DMS 273 treated with DMSO at 0.1 percent for 48 hours (cell line): ENCODE data around the gene ZFYVE28.

Source experiments
- DNase-seq: peaks from one replicate; lab custom pipeline; 2025; lab: John Stamatoyannopoulos, UW

Gene ZFYVE28

DNA sequence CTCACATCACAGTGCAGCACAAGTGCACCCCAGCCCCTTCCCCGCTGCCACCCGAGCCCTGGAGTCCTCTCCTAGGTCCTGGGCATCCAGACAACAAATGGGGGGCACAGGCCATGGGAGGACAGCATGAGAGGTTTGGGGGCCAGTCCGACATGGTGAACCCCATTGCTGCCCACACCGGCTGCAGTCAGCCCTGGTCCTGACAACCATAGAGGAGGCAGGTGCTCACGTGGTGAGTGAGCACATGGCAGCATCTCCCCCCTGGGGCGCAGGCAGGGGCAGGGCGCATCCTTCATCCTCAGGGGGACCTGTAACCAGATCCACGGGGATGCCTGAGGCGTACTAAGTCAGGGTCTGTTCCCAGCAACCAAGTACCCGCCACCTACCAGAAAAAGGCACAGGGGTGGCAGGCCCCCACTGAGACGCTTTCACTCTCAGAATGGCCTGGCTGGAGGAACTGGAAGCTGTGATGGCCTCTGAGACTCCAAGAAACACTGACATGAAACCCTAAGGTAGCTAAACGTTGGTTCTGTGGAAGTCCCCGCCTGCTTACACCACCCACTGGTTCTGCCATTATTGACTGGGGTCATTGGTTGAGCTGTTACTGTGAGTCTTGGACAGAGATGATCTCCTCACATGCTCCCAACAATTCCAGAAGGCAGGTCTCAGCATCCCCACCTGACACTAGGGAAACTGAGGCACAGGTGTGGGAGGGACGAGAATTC is 6.5 kb downstream of the ZFYVE28 start:
- DNase-seq: no peak

DNA sequence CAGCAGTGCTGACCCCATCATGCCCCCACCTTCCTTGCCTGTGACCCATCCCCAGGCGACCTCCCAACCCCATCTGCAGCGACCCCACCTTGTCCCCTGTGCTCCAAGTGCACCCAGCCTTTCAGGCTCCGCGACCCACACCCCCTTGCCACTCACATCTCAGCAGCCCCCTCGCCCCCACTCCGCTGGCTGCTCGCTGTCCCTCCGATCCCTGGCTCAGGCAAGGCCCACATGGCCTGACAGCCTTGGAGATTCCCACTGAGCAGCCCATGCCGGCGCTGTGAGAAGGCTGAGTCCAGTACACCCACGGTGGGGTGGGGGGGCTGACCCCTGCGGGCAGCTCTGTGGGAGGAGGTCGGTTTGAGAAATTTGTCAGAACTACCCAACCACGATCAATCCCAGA is 9.1 kb downstream of the ZFYVE28 start:
- no peak for DNase-seq

DNA sequence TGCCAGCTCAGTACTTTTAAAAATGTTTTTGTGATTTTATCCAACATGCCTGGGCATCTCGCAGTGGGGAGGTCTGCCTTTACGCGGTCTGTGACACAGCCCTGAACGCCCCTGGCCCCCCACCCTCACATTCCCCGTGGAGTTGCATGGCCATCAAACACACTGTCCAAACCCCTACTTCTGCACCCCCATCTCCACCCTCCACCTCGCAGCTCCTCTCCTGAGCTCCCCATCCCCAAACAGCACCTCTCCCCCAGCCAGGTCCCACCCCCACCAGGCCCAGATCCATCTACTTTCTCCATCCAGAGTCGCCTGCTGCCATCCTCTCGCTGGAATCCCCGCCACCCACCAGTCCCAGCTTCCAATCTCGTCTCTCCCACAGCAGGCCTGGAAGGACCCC is 9.5 kb downstream of the ZFYVE28 start:
- DNase-seq: no peak

DNA sequence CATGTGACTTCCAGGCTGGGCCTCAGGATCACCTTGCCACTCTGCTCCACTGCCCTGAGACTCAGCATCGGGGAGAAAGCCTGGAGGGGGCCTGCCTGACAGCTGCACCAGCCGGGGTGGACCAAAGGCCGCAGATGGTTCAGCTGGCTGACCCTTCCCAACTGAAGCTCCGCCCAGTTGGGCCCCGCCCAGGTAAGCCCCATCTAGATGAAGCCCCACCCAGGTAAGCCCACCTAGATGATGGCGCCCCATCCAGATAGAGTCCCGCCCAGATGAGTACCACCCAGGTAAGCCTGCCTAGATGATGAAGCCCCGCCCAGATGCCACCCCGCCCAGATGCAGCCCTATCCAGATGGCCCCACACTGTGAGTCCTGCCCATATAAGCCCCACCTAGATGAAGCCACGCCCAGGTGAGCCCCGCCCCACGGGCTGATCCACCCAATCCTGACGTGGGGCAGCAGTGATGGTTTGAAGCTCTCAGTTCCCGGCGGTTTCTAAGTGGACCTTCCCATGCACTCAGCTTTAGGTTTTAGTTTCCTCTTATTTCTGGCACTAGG is 10.0 kb downstream of the ZFYVE28 start:
- no peak for DNase-seq

DNA sequence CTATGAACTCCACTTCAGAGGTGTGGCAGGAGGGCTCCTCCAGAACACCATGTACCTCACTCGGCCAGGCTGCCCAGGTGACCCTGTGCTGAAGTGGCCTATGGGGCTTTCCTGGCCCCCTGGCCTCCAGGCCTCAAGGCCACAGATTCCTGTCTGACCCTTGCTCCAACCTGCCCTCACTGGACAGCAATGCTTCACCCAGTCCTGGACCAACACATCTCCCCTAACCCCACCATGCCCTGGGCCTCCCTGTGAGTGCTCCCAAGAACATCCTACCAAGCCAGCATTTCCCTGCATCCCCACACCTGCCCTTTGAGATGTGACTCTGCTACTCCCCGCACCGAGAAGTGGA is 10.5 kb downstream of the ZFYVE28 start:
- no peak for DNase-seq

DNA sequence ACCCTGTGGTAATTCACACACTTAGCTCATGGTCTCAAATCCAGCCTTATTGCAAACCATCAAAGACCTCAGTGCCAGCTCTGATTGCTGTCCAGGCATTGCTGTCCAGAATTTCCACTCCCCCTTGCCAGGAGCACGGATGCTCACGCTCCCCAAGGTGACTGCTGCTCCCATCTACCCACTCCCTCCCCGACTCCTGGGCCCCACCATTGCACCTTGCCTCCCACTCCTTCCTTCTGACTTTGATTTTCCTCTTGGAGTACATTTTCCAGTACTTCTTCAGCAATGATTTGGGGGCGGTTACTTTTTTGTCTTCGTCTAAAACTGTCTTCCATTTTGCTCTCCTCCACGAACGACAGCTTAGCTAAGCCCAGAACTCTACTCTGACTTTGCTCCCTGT is 11.5 kb downstream of the ZFYVE28 start:
- no peak for DNase-seq

DNA sequence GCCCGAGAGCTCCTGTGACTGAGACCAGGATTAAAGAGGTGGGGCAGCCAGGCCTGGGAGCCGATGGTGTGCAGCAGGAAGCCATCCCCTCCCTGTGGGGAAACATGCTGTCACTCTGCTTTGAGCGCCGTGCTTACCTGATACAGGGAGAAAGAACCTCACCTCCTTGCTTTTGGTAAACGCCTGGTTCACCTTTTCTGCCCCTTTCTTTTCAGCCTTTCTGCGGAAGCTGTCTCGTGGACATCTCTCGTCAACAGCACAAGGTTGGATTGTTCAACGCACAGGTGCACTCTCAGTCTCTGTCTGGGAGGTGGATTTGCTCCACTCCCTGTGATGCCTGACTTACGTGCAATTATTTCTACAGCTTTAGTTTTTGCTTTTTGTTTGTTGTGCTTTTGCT is 12.0 kb downstream of the ZFYVE28 start:
- DNase-seq: no peak

DNA sequence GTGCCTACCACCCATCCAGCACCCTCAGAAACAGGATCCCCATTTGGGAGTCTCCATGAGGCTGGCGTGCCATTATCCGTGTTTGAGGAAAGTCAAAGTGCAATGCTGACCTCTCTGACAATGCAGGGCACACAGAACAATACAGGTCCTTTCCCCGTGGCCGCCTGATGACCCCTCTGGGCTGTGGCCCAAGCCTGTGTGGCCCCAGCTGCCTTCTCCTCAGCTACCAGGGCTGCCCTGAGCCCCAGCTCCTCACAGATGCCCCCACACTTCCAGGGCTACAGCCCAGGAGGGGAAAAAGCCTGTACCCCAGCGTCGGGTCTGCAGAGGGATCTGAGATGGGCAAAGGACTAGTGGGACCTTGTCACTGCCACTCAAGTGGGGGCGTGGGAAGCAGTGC is 15.5 kb downstream of the ZFYVE28 start:
- no peak for DNase-seq

DNA sequence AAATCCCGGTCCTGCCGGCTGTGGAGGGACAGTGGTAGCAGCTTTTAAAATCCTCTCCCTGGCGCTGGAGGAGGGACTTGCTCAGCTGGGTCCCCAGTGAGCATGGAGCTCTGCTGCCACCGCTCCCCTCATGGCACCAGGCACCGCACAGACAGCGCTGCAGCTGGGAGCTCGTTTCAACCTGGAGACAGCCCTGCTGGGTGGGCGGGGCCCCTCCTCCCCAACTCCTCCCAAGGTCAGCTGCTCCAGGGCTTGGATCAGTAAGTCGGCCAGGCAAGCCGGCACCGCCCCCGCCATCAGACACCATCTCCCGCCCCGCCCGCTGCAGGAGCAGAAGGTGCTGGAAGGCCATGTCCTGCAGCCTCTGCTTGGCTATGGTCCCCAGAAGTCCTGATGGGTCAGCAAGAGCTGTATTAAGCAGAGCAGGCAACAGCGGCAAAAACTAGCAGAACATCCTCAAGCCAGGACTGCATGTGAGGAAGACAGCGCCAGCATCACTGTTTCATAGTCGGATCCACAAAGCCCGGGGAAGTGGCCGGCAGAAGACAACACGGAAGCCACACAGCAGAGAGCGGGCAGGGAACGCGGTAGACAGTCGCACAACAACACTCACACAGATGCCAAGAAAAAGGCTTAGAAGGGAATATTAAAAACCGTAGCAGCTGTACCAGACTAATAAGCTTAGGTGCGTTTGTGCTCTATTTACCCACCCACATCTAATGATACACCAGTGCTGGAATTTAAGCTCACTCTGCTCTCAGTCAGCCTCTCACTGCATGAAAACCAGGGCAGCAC is 16.2 kb downstream of the ZFYVE28 start:
- peak; percentile 26 for DNase-seq

DNA sequence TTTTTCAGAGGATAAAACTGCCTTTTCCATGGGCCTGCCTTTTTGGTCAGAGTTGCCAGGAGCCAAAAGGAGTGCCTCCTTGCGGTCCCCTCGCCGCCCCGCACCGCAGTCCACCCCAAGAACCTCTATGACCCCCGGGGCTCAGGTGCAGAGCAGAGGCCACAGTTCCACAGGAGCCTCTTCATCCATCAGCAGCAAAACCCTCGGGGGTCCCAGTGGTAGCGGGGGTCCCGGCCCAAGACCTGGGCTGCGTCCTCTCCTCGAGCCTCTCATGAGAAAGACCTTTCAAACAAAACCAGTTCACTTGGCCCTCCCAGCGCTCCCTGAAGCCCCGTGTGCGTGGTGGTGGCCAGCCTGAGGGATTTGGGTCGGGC is 16.8 kb downstream of the ZFYVE28 start:
- no peak for DNase-seq

DNA sequence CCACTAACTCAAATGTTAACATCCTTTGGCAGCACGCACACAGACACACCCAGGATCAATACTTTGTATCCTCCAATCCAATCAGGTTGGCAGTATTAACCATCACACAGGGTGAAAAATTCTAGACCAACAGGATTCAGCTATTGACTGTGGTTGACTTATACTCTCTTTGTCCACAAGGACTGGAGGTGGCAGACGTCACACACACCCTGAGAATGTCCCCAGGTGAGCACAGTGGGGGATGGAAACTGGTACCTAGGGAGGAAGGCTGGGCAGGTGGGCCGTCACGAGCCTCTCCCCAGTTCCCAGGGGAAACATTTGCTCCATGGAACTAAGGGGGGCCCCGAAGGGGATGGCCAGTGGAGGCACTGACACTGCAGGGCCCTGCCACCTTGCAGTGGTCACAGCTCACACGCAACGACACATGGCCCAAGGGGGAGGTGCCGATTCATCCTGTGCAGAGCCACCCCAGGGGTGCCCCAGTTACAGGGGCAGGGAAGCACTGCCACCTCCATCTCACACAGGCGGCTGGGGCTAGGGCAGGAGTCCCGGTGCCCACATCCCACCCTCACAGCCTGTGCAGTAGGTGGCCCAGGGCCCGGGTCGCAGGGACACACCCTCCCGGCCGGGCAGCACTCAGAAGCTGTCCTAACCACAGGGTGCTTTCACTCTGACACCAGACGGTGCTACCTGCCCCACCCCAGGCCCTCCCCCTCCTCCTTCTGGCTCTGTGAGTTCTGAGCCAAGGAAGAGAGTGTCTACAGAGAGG is 17.4 kb downstream of the ZFYVE28 start:
- DNase-seq: no peak

DNA sequence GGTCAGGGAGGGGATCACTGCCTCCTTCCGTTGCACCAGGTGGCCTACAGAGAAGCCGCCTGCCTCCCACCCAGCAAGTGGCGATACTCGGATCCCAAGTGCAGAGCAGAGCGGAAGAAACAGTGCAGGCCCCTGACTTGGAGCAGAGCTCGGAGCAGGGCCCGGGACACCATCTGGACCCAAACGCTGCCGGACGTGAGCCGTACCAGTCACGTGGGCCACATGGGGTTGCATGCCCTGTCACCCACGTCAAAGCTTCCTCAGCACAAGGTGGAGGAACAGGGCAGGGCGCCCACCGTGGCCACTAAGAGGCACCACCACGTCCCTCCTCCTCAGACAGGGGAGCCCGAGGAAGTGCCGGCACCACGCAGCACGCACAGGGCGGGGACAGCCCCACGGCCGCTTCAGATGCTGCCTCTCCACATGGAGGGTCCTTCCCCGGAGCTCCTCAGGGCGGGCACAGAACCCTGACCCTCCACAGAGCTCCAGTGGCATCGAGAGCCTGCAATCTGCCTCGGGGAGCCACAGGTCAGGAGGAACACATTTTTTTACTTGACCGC is 18.7 kb downstream of the ZFYVE28 start:
- DNase-seq: no peak

DNA sequence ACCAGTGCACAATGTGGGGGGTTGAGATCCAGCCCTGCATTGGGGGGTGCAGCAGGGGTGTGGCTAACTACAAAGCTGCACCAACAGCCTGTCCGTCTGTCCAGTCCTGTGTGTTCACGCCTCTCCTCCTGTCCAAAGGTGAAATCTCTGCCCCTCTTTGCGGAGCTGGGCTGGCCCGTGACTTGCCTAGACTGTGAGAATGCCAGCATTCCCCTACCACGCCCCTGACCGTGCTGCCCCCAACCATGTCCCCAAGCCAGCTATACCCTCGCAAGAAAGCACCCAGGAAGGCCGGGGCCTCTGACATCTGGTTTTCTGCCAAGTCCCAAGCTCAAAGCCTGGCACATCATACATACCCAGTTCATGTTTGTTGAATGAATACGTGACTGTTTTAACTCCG is 19.2 kb downstream of the ZFYVE28 start:
- no peak for DNase-seq

DNA sequence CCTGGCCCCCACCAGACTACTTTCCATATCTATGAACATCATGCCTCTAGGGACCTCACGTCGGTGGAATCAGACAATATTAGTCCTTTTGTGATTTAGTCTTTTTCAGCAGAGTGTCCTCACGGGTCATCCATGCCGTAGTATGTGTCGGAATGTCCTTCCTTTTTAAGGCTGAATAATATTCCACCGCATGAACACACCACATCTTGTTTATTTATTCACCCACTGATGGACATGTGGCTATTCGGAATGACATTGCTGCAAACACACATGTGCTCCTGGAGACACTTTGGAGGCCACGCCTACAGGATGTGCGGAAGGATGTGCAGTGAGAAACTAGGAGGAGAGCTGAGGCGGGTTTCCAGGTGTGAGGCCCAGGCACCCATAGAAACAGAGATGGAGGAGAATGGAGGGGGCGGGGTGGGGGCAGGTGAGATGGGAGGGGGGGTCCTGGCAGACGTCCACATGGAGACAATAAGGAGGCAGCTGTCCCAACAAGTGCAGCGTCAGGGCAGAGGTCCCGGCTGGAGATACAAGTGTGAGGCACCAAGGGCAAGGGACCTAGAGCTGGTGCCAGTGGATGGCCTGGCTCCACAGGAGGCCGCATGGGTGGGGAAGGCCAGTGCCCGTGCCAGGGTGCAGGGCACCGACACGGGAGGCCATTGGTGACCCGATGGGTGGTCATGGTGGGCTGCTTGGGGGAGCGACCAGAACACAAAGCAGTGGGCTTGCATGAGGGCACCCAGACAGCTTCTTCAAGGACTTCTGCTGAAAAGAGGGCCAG is 20.7 kb downstream of the ZFYVE28 start:
- no peak for DNase-seq

DNA sequence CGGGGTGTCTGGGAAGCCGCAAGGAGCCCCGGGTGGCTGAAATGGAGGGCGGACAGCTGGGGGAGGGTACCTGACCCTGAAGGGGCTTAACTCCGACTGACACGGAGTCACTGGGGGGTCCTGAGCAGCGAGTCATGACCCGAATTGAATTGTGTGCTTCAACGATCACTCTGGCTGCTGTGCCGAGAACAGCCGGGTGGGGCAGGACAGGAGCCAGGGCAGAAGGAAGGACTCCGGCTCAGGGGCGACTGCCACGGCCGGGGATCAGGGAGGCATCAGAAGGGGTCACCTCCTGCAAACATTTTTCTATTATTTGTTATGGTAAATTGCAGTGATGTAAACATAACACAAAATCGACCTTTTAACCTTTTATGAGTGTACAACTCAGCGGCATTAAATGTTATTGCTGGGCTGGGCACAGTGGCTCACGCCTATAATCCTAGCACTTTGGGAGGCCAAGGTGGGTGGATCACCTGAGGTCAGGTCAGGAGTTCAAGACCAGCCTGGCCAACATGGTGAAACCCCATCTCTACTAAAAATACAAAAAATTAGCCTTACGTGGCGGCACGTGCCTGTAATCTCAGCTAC is 21.6 kb downstream of the ZFYVE28 start:
- DNase-seq: no peak

DNA sequence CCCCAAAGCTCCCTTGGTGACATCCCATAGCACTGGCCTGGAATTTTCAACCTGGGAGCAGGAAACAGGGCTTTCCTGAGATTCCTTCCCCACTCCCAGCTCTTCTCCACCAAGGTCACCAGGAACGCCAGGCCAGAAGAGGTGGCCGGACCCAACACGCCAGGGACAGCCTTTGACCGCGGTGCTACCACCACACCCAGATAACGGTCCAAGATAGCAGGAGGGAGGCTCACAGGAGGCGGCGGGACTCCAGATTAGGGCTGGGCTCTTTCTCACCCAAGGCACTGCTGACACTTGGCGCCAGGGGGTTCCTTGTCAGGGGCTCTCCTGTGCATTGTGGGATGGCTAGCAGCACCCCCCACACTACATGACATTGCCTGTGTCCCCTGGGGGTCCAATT is 22.9 kb downstream of the ZFYVE28 start:
- DNase-seq: no peak

DNA sequence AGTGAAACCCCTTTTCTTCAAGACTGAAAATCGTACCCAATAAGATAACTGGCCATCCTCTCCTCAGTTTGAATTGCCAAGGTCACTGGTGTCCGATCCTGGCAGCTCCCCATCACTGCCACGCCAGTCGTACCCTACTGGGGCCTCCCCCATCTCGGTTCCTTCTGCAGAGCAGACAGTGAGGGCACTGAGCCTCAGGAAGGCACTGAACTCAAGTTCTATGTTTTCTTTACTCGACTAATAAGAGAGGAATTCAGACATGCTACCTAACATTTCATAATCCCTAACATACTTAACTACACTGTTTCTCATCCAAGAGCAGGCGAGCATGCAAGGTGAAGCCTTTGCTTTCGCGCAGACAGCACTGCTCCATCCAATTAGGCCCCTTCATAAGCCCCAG is 23.4 kb downstream of the ZFYVE28 start:
- no peak for DNase-seq

DNA sequence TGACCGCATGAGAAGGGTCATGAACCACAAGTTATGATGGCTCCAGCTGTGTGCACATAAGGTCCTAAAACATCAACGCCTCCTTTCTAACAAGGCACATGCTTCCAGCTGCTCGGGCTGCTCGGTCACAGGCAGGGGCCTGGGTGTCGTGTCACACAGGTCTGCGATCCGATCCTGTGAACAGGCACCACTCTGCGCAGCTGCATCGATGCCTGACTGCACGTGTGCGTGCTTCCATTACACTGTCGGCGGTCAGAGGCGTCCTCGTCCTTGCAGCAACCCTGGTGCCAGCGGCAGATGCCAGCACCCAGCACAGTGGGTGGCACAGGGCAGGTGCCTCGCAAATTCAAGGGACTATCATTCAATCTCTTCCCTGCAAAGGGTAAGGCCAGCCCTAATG is 23.9 kb downstream of the ZFYVE28 start:
- DNase-seq: no peak

DNA sequence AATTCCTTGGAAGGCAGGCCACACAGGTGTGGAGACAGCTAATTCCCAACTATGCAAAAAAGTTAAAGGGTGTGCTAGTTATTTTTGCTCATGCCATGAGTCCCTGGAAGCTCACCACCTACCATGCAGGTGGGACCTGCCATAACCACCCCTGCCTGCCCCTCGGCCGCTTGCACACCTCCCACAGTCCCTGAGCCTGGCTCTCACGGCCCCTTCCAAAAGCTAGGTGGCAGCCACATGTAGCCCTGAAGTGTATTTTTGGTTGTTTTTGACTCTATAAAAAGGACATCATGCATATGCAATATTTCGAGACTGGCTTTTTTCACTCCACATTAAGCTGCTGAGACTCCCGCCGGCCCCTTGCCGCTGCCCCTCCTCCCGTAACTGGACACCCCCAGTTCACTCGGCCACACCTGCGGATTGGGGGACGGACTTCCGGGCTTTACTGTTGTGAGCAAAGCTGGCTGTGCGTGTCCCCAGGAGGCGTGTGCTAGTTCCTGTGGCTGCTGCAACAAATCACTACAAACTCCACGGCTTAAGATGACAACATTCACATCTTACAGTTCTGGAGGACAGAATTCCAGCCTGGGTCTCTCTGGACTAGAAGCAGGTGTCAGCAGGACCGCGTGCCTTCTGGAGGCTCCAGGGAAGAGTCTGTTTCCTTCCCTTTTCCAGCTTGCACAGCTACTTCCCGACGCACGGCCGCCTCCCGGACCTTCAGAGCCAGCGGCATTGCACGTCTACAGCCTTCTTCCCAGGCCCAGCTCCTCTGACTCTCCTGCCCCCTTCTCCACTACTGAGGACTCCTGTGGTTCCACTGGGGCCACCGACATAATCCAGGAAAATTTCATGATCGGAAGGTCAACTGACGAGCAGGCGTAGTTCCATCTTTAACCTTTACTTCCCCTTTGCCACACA is 24.8 kb downstream of the ZFYVE28 start:
- DNase-seq: no peak

DNA sequence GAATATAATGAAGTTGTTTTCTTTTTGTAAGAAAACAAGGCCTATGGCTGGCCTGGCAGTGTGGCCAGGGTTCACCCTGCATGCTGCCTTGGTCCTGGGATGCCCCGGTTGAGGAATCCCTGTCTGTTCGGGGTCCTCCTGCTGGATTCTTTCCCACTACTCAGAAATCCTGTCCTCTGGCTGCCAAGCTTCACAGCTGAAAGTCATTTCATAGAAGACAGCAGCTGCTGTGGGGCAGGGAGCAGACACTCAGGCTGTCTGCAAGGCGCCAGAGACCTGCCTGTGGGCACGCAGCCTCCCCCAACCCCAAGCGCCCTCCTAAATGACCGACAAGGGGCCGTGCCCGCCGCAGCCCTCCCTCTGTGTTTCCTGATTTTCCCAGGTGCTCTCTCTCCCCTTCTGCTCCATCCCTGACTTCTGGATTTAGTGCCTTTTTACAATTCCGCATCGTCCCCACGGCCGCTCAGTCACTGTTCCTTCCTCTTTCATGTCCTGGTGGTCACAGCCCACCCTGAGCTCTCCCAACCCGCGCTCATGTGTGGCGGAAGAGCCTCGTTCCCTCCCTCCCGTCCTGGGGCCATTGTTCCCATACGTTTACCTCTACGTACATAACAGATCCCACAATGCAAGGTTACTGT is 27.5 kb downstream of the ZFYVE28 start:
- no peak for DNase-seq
